ENCODE data around the gene GRIP1. TPM values are rescaled to one million over a fixed set of nuclear protein-coding genes. Genes with fewer than 3 reads are reported as not detected.

Gene GRIP1
- total RNA-seq, 1 donor from 2014 or later = 9.1 TPM

- TF ChIP-seq, protein P1, sequence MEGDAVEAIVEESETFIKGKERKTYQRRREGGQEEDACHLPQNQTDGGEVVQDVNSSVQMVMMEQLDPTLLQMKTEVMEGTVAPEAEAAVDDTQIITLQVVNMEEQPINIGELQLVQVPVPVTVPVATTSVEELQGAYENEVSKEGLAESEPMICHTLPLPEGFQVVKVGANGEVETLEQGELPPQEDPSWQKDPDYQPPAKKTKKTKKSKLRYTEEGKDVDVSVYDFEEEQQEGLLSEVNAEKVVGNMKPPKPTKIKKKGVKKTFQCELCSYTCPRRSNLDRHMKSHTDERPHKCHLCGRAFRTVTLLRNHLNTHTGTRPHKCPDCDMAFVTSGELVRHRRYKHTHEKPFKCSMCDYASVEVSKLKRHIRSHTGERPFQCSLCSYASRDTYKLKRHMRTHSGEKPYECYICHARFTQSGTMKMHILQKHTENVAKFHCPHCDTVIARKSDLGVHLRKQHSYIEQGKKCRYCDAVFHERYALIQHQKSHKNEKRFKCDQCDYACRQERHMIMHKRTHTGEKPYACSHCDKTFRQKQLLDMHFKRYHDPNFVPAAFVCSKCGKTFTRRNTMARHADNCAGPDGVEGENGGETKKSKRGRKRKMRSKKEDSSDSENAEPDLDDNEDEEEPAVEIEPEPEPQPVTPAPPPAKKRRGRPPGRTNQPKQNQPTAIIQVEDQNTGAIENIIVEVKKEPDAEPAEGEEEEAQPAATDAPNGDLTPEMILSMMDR (IDR thresholded peaks at IDR 0.05) = no peak
- H3K27me3 Mint-ChIP-seq (ENCODE audit: unreplicated experiment) = no peaks in the 10 kb centered on the region
- no peaks in the 10 kb centered on the region for H3K36me3 Mint-ChIP-seq (ENCODE audit: unreplicated experiment)
- no peak for DNase-seq (ENCODE audit: extremely low spot score, unreplicated experiment)
- no peaks in the 10 kb centered on the region for H3K9me3 Mint-ChIP-seq (ENCODE audit: unreplicated experiment)
- no peak overlapping the region for H3K4me3 Mint-ChIP-seq (ENCODE audit: unreplicated experiment)
- peaks cover 24% of the 10 kb centered on the region for H3K4me1 Mint-ChIP-seq (ENCODE audit: unreplicated experiment)
- no peak overlapping the region for H3K27ac Mint-ChIP-seq (ENCODE audit: unreplicated experiment)
These were observed 80.3 kb downstream of the GRIP1 start for GRCh38 chr12:66598608-66599007.

DNA sequence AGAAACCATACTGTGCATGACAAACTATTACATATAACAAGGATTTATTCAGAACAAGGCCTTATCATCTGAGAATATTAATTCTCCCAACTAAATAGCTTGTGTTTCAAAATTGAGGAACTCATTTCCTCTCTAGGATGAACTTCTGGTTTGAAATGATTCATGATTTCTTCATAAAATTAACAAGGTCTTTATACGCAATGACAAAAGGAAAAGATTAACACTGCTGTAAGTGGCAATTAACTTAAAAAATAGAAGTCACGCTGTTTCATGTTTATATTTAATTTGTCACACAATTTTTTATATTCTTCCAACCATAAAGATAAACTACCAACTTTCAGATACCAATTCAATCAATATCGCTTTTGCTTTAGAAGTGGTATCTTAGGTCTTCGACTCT, 80.8 kb downstream of the GRIP1 start:
- no peak for DNase-seq (ENCODE audit: extremely low spot score, unreplicated experiment)
- H3K27ac Mint-ChIP-seq (ENCODE audit: unreplicated experiment) = no peak overlapping the region
- no peak overlapping the region for H3K4me3 Mint-ChIP-seq (ENCODE audit: unreplicated experiment)
- H3K27me3 Mint-ChIP-seq (ENCODE audit: unreplicated experiment) = no peaks in the 10 kb centered on the region
- TF ChIP-seq, protein P1 (IDR thresholded peaks at IDR 0.05) = no peak
- H3K4me1 Mint-ChIP-seq (ENCODE audit: unreplicated experiment) = peaks cover 24% of the 10 kb centered on the region
- H3K9me3 Mint-ChIP-seq (ENCODE audit: unreplicated experiment) = no peaks in the 10 kb centered on the region
- no peaks in the 10 kb centered on the region for H3K36me3 Mint-ChIP-seq (ENCODE audit: unreplicated experiment)

DNA sequence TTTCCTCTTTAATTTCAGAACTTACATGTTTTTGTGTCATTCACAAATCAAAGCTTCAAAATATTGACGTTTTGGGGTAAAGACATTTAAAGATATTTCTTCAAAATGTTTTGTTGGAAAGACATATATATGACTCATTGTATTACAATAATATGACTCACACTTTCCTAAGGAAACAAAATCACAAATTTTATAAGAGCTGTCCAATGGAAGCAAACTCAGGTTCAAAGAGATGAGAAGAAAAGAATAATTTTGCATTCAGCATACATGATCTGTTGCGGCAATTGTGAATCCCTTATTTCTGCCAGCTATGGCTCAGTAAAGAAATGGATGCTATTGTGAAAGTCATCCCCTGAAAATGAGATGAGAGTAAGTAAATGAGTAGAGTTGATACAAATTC, 82.7 kb downstream of the GRIP1 start:
- H3K27me3 Mint-ChIP-seq (ENCODE audit: unreplicated experiment) = no peaks in the 10 kb centered on the region
- H3K9me3 Mint-ChIP-seq (ENCODE audit: unreplicated experiment) = no peaks in the 10 kb centered on the region
- H3K27ac Mint-ChIP-seq (ENCODE audit: unreplicated experiment) = peak overlapping the region; percentile 24
- H3K4me1 Mint-ChIP-seq (ENCODE audit: unreplicated experiment) = peaks cover 24% of the 10 kb centered on the region
- no peaks in the 10 kb centered on the region for H3K36me3 Mint-ChIP-seq (ENCODE audit: unreplicated experiment)
- no peak overlapping the region for H3K4me3 Mint-ChIP-seq (ENCODE audit: unreplicated experiment)
- TF ChIP-seq, protein P1 (IDR thresholded peaks at IDR 0.05) = no peak
- DNase-seq (ENCODE audit: extremely low spot score, unreplicated experiment) = no peak

DNA sequence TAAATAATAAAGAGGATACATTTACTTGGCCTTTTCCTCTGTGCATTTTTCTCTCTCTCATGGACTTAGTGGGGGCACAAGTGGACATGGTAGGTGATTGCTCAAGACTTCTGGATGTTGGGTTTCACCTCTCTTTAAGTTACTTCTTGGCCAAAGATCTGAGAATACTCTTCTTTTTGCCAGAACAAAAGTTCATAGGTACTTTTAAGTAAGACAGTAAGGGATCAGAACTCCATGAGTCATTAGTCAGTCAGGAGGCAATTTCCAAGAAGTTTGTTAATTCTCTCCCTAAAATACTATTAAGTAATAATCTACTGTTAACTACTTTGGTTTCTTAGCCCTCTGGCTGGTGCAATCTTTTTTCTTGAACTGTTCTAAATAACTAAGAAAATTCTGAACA, 84.2 kb downstream of the GRIP1 start:
- Mint-ChIP-seq H3K4me3 (ENCODE audit: unreplicated experiment) (no peak overlapping the region), H3K36me3 (ENCODE audit: unreplicated experiment) (no peaks in the 10 kb centered on the region), H3K27ac (ENCODE audit: unreplicated experiment) (no peak overlapping the region), H3K4me1 (ENCODE audit: unreplicated experiment) (peaks cover 24% of the 10 kb centered on the region), H3K9me3 (ENCODE audit: unreplicated experiment) (no peaks in the 10 kb centered on the region), H3K27me3 (ENCODE audit: unreplicated experiment) (no peaks in the 10 kb centered on the region)
- DNase-seq (ENCODE audit: extremely low spot score, unreplicated experiment) = no peak
- TF ChIP-seq, protein P1 (IDR thresholded peaks at IDR 0.05) = no peak

GRCh38 chr12:66590275-66590985, 88.4 kb downstream of the GRIP1 start:
- TF ChIP-seq, protein P1 (IDR thresholded peaks at IDR 0.05) = no peak
- peaks cover 20% of the 10 kb centered on the region for H3K4me1 Mint-ChIP-seq (ENCODE audit: unreplicated experiment)
- H3K27me3 Mint-ChIP-seq (ENCODE audit: unreplicated experiment) = no peaks in the 10 kb centered on the region
- H3K36me3 Mint-ChIP-seq (ENCODE audit: unreplicated experiment) = no peaks in the 10 kb centered on the region
- no peak overlapping the region for H3K27ac Mint-ChIP-seq (ENCODE audit: unreplicated experiment)
- no peaks in the 10 kb centered on the region for H3K9me3 Mint-ChIP-seq (ENCODE audit: unreplicated experiment)
- DNase-seq (ENCODE audit: extremely low spot score, unreplicated experiment) = no peak
- H3K4me3 Mint-ChIP-seq (ENCODE audit: unreplicated experiment) = no peak overlapping the region
